ENCODE measurements around the gene FBLIM1.

Gene FBLIM1

DNA sequence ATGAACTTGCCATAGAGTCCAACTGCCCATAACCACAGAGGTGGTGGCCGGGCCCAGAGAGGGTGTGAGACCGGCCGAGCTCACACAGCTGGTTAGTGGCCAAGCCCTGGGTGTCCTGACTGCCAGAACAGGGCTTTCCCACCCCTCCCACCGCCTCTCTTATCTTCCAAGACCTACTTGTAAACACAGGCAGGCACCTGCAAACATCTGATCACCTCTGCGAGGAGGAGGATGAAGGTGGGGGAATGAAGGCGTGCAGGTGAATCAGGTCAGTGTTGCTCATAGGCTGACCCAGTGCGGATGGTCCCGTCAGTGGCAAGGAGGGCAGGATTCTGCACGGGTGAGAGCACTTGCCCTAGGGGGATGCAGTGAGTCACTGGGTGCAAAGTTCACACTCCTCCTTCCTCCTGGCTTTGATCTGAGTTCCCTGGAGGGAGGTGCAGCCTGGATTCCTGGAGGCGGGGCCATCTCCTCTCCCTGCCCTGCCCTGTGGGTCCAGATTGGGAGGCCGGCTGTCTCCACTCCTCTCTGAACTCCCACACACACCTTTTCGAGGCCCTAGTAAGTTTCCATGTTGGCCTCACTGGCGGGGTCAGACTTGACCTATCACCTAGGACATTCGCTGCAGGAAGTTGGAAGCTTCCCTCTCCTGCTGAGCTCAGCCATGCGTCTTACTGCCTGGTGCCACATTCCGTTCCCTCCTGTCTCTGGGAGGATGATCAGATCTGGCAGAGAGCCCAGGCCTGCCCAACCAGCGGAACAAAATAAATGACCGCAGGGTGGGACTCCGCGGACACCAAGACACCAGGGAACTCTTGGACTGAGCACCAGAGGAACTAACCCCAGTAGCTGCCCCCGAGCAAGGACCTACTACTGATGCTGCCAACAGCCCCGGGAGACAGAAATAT is 41.6 kb downstream of the FBLIM1 start:
- H3K27ac ChIP-seq: peak overlapping the region; percentile 75
- no peak for TF ChIP-seq CTCF (conservative IDR thresholded peaks at IDR 0.05)

DNA sequence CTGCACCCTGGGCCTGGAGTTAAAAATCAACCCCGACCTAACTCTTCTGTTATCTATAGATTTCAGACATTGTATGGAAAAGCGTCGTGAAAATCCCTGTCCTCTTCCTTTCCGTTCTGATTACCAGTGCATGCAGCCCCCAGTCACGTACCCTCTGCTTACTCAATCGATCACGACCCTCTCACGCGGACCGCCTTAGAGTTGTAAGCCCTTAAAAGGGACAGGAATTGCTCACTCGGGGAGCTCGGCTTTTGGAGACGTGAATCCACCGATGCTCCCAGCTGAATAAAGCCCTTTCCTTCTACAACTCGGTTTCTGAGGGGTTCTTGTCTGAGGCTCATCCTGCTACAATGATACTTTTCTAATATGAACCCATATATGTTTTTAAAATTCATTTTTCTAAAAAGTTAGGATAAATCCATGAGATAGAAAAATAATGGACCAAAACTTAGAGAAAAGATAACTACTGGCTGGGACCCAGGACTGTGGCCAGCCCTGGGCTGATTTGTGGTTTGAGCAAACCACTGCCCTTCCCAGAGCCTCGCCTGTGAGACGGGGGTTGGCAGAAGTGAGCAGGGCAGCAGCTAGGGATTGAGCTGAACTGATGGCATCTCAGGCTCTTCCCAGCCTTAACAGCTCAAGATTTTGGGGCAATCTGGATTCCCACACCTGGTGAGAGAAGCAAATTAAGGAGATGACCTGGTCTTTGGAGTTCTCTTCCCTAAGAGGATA is 43.8 kb downstream of the FBLIM1 start:
- no peak overlapping the region for H3K27ac ChIP-seq

GRCh38 chr1:15803380-15803779 is 44.8 kb downstream of the FBLIM1 start:
- peak; percentile 64 for TF ChIP-seq CTCF (conservative IDR thresholded peaks at IDR 0.05)
- H3K27ac ChIP-seq: no peak overlapping the region

More for the DNA sequence above, 43.8 kb downstream of the FBLIM1 start:
- no peak for TF ChIP-seq CTCF (conservative IDR thresholded peaks at IDR 0.05)

- no peak overlapping the region for H3K27ac ChIP-seq
- TF ChIP-seq CTCF (conservative IDR thresholded peaks at IDR 0.05): no peak
Observed at GRCh38 chr1:15804060-15804459, 45.5 kb downstream of the FBLIM1 start.

DNA sequence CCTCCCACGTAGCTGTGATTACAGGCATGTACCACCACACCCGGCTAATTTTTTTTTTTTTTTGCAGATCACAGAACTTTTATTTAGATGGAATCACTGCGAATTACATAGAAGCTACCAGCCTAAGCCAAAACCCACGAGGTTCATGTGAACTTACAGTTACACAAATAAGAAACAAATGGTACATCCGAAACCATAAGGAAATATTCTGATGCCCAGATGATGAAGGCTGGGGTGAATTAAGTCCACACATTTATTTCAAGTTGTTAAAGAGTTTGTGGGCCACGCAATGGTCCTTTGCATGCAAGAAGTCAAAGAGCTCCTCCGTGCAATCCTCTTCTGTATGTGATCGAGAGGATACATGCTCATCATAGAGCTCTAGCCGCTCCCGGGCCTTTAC is 48.5 kb downstream of the FBLIM1 start:
- H3K27ac ChIP-seq: no peak overlapping the region
- TF ChIP-seq CTCF (conservative IDR thresholded peaks at IDR 0.05): no peak

GRCh38 chr1:15807549-15807948 is 49.0 kb downstream of the FBLIM1 start, which contains the start of gene UQCRHL:
Gene UQCRHL, minus strand, starts transcription at chr1:15807649. Its CDS starts 0 bp downstream, at chr1:15807649.
- peak within 1 kb of the TSS; percentile 24; the same call in 1 of the 2 replicates for H3K27ac ChIP-seq

DNA sequence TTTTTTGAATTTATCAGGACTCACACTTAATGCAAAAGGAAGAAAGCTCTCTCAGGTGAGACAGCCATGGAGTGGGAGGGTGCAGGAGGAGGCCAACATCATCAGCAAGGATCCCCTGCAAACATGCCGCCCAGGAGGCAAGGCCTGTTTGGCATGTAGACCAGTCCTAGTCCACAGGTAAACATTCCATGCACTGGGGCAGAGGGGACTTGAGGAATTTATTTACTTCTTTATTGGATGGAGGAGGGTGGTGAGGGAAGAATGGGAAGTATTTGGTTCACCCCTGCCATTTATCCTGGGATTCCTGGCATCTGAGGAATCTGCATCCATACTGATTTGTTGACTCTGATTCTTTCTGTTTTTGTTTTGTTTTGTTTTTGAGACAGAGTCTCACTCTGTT is 50.4 kb downstream of the FBLIM1 start:
- TF ChIP-seq CTCF (conservative IDR thresholded peaks at IDR 0.05): no peak

More for the DNA sequence above, 50.4 kb downstream of the FBLIM1 start:
- peak overlapping the region; percentile 24; the same call in 1 of the 2 replicates for H3K27ac ChIP-seq
